OCI-LY7 (cell line): Measurements from ENCODE around the gene CTNS. TPM values are rescaled to one million over a fixed set of nuclear protein-coding genes. Genes with fewer than 3 reads are reported as not detected.

Experiments used
- BruUV-seq: library from RNA; stranded (reverse); fragments of 400-500 nt; replicated peaks from 2 replicates; lab custom pipeline; 2021; lab: Mats Ljungman, UMichigan
- CTCF ChIA-PET: fragments of 300-600 bp; sonication (Branson Sonifier 250); formaldehyde crosslinking; loops from one replicate; lab custom pipeline; 2022; ENCODE audit warnings: antibody characterized with exemption; ENCODE audit not compliant: unreplicated experiment; lab: Charles Lee
- POLR2A ChIA-PET: fragments of 300-600 bp; sonication (Branson Sonifier 250); formaldehyde crosslinking; loops from one replicate; lab custom pipeline; 2022; ENCODE audit warnings: antibody characterized with exemption; lab: Charles Lee
- DNase-seq: peaks from one replicate; pipeline ENCODE4 v3.0.0-alpha.2; 2015; ENCODE audit warnings: low spot score
- H2AFZ ChIP-seq: fragments of 200-600 bp; sonication (generic), shearing (Covaris generic); 2 replicates; pipeline ENCODE4 v1.6.1; 2014; ENCODE audit warnings: mild to moderate bottlenecking, antibody characterized with exemption, low read length, moderate library complexity
- H3K27ac ChIP-seq: fragments of 200-600 bp; sonication (generic); 2 replicates; pipeline ENCODE4 v1.5.1; 2014; ENCODE audit warnings: mixed run types, low read depth, mild to moderate bottlenecking, moderate library complexity, low read length, inconsistent platforms; ENCODE audit not compliant: poor library complexity, severe bottlenecking
- H3K36me3 ChIP-seq: fragments of 200-600 bp; sonication (generic); 2 replicates; pipeline ENCODE4 v1.6.1; 2014; ENCODE audit warnings: mild to moderate bottlenecking, antibody characterized with exemption, low read length, moderate library complexity, mixed read lengths; ENCODE audit not compliant: insufficient read depth
- H3K4me1 ChIP-seq: fragments of 200-600 bp; sonication (generic); 2 replicates; pipeline ENCODE4 v1.5.1; 2014; ENCODE audit warnings: mild to moderate bottlenecking, low read length; ENCODE audit not compliant: insufficient read depth, poor library complexity, severe bottlenecking
- H3K4me2 ChIP-seq: fragments of 200-600 bp; sonication (generic); 2 replicates; pipeline ENCODE4 v1.6.1; 2014; ENCODE audit warnings: mild to moderate bottlenecking, low read length
- H3K4me3 ChIP-seq: fragments of 200-600 bp; sonication (generic); 2 replicates; pipeline ENCODE4 v1.5.1; 2014; ENCODE audit warnings: mild to moderate bottlenecking, low read depth, low read length; ENCODE audit not compliant: poor library complexity, severe bottlenecking
- H3K79me2 ChIP-seq: fragments of 200-600 bp; sonication (generic); 2 replicates; pipeline ENCODE4 v1.6.1; 2016; ENCODE audit warnings: low read depth, mild to moderate bottlenecking, low read length, moderate library complexity, mixed read lengths; ENCODE audit not compliant: insufficient read depth
- H3K9me2 ChIP-seq: fragments of 200-600 bp; sonication (generic); 2 replicates; pipeline ENCODE4 v1.6.1; 2016; ENCODE audit warnings: mild to moderate bottlenecking, low read length, mixed read lengths; ENCODE audit not compliant: insufficient read depth
- H3K9me3 ChIP-seq: fragments of 200-600 bp; sonication (generic); 2 replicates; pipeline ENCODE4 v1.6.1; 2014; ENCODE audit warnings: mild to moderate bottlenecking, mixed run types, low read length, mixed read lengths
- H4K20me1 ChIP-seq: fragments of 200-600 bp; sonication (generic); 2 replicates; pipeline ENCODE4 v1.6.1; 2014; ENCODE audit warnings: mild to moderate bottlenecking, antibody characterized with exemption, low read length, moderate library complexity, mixed read lengths; ENCODE audit not compliant: insufficient read depth
- CTCF ChIP-seq: fragments of 200-600 bp; sonication (generic); conservative IDR thresholded peaks from 2 replicates; pipeline ENCODE4 v1.5.1; 2014; ENCODE audit warnings: mild to moderate bottlenecking, antibody characterized with exemption, low read length, moderate library complexity, mixed read lengths
- EZH2phosphoT487 ChIP-seq: fragments of 200-600 bp; sonication (generic); IDR thresholded peaks from 2 replicates; pipeline ENCODE4 v1.6.1; 2018; ENCODE audit warnings: low read depth, borderline replicate concordance, mild to moderate bottlenecking, mixed run types, antibody characterized with exemption, low read length, moderate library complexity, mixed read lengths
- intact Hi-C: fragments of 100-400 bp; cut with micrococcal nuclease; formaldehyde crosslinking; loops from one replicate; pipeline ENCODE4 v1.10.0; 2022; ENCODE audit not compliant: unreplicated experiment
- total RNA-seq, 2 experiments: library from RNA; depleted of rRNA in 1 of 2; stranded (reverse); fragments of >200 nt in 1 of 2; shearing (Covaris generic) in 1 of 2; gene quantifications; 2 replicates each; pipeline ENCODE4 v1.2.3, GENCODE V29; 2014 to 2022

Gene CTNS
- total RNA-seq, 2 experiments from 2014 or later, result 5.6 to 13.6 TPM

GRCh38 chr17:3635474-3636153 is 946 bp upstream of the CTNS start:
- CTCF ChIA-PET, result interaction anchor here (0.6 kb wide), 1 partner anchor 98 kb away, joined by 3 read pairs; no protein-coding TSS in a partner anchor
- Histone ChIP-seq H3K4me1 (peaks cover 13% of the 10 kb centered on the region), H2AFZ (peak overlapping the region; percentile 50), H3K4me2 (peak overlapping the region; percentile 92), H3K27ac (no peak overlapping the region), H3K4me3 (peak overlapping the region; percentile 90), H4K20me1 (no peaks in the 10 kb centered on the region), H3K36me3 (peaks cover 4% of the 10 kb centered on the region; the same call in 1 of the 2 replicates), H3K9me3 (no peaks in the 10 kb centered on the region), H3K79me2 (no peaks in the 10 kb centered on the region; the same call in 1 of the 2 replicates), H3K9me2 (no peaks in the 10 kb centered on the region)
- TF ChIP-seq CTCF (0 out of 2 replicates have a peak, but pooled peaks have one; percentile 17), EZH2phosphoT487 (no peak)
- POLR2A ChIA-PET, result interaction anchor here (0.7 to 1.3 kb wide), 5 partner anchors 8 to 74 kb away, joined by 3 to 5 read pairs (median 3); no protein-coding TSS in a partner anchor
- no TSS peak for BruUV-seq
- DNase-seq, result no peak
- intact Hi-C loops, result loop anchor here (1.0 kb wide), 1 partner anchor 77 kb away; no protein-coding TSS in a partner anchor

- no peak for TF ChIP-seq CTCF
- no peak for TF ChIP-seq EZH2phosphoT487
- H3K9me2 ChIP-seq, result no peaks in the 10 kb centered on the region
- no peak overlapping the region for H3K27ac ChIP-seq
- no peaks in the 10 kb centered on the region for H4K20me1 ChIP-seq
- no peak for DNase-seq
- peak overlapping the region; percentile 40; the same call in 1 of the 2 replicates for H2AFZ ChIP-seq
- no peaks in the 10 kb centered on the region for H3K9me3 ChIP-seq
- POLR2A ChIA-PET, result interaction anchor here (0.6 to 1.3 kb wide), 5 partner anchors 9 to 616 kb away, joined by 3 to 5 read pairs (median 4); no protein-coding TSS in a partner anchor
- no peaks in the 10 kb centered on the region; the same call in 1 of the 2 replicates for H3K79me2 ChIP-seq
- CTCF ChIA-PET, result interaction anchor here (0.6 to 0.8 kb wide), 2 partner anchors 34 to 72 kb away, joined by 4 read pairs; no protein-coding TSS in a partner anchor
- no TSS peak for BruUV-seq
- intact Hi-C loops, result loop anchor here (1.0 kb wide), 1 partner anchor 79 kb away; no protein-coding TSS in a partner anchor
- peak overlapping the region; percentile 90 for H3K4me3 ChIP-seq
- peak overlapping the region; percentile 99 for H3K4me2 ChIP-seq
- peaks cover 13% of the 10 kb centered on the region for H3K4me1 ChIP-seq
- H3K36me3 ChIP-seq, result peaks cover 4% of the 10 kb centered on the region; the same call in 1 of the 2 replicates
Measured at GRCh38 chr17:3636908-3637373, 381 bp downstream of the CTNS start.
